Thyroid gland (tissue), 4 donors: ENCODE data around the gene PCDHB15.

Source experiments
- CTCF ChIP-seq, 6 experiments: fragments of 200-600 bp in 3 of 6; fragments of 450-650 bp in 3 of 6; sonication (generic) in 3 of 6; IDR thresholded peaks; one replicate each; pipeline ENCODE4 v1.5.1; 2016 to 2019; ENCODE audit warnings: antibody characterized with exemption in 6 of 6, mild to moderate bottlenecking in 2 of 6, inconsistent platforms in 1 of 6, moderate library complexity in 1 of 6
- POLR2A ChIP-seq, 2 donors: fragments of 450-650 bp; IDR thresholded peaks; one replicate each; pipeline ENCODE4 v1.6.1; 2017; ENCODE audit warnings: antibody characterized with exemption in 2 of 2, mild to moderate bottlenecking in 2 of 2, moderate library complexity in 1 of 2

GRCh38 chr5:141199359-141200235 is 45.6 kb upstream of the PCDHB15 start, which contains the start of gene PCDHB11:
- TF ChIP-seq POLR2A (IDR thresholded peaks at IDR 0.05) (no peak), CTCF (IDR thresholded peaks at IDR 0.05) (peak in 1 of 6 experiments; percentile 7)
